SK-N-SH (cell line): ENCODE measurements around the gene PLA2G4C. TPM values are rescaled to one million over a fixed set of nuclear protein-coding genes. Genes with fewer than 3 reads are reported as not detected.

Experiments
- CTCF ChIA-PET: fragments of 300-600, 350-600 bp; formaldehyde crosslinking; extraction: SDS; loops from one replicate; lab custom pipeline; 2021; lab: Yijun Ruan, JAX
- POLR2A ChIA-PET: fragments of 350-600 bp; sonication (Branson Sonifier 250); formaldehyde crosslinking; extraction: SDS; loops from one replicate; lab custom pipeline; 2020; ENCODE audit warnings: antibody characterized with exemption, inconsistent platforms; lab: Yijun Ruan, JAX
- DNase-seq: peaks from one replicate; pipeline ENCODE4 v3.0.0; 2012
- H2AFZ ChIP-seq: fragments of 200-600 bp; sonication (generic); 2 replicates; pipeline ENCODE4 v1.8.1; 2016; ENCODE audit warnings: antibody characterized with exemption, mild to moderate bottlenecking, low read depth
- H3F3A ChIP-seq: fragments of 200-600 bp; sonication (generic); replicated peaks from 2 replicates; pipeline ENCODE3; 2016; ENCODE audit warnings: antibody characterized with exemption, mild to moderate bottlenecking; ENCODE audit not compliant: insufficient read depth
- H3K27ac ChIP-seq, 2 experiments: fragments of 200-500 bp in 1 of 2; fragments of 200-600 bp in 1 of 2; sonication (Bioruptor generic) in 1 of 2; sonication (generic), shearing (Covaris generic) in 1 of 2; 2 replicates each; pipeline versions ENCODE4 v1.5.1 to v1.6.1; 2014 to 2016; ENCODE audit warnings: low read depth in 2 of 2, inconsistent platforms in 1 of 2, low read length in 1 of 2, mild to moderate bottlenecking in 1 of 2, mixed read lengths in 1 of 2
- H3K27me3 ChIP-seq: fragments of 200-600 bp; sonication (generic), shearing (Covaris generic); 2 replicates; pipeline ENCODE4 v1.6.1; 2016; ENCODE audit warnings: mixed run types; ENCODE audit not compliant: insufficient read depth
- H3K36me3 ChIP-seq, 2 experiments: fragments of 200-500 bp in 1 of 2; fragments of 200-600 bp in 1 of 2; sonication (Bioruptor generic) in 1 of 2; sonication (generic) in 1 of 2; replicated peaks in 1 of 2; 2 replicates each; pipeline versions ENCODE3 to v1.5.1; 2014 to 2016; ENCODE audit warnings: low read length in 1 of 2, mild to moderate bottlenecking in 1 of 2; ENCODE audit not compliant: insufficient read depth in 2 of 2, control insufficient read depth in 1 of 2
- H3K4me1 ChIP-seq, 2 experiments: fragments of 200-500 bp in 1 of 2; fragments of 200-600 bp in 1 of 2; sonication (Bioruptor generic) in 1 of 2; sonication (generic), shearing (Covaris generic) in 1 of 2; 2 replicates each; pipeline versions ENCODE4 v1.5.1 to v1.6.1; 2014 to 2016; ENCODE audit warnings: low read depth in 1 of 2, low read length in 1 of 2, mixed run types in 1 of 2; ENCODE audit not compliant: insufficient read depth in 2 of 2, control insufficient read depth in 1 of 2
- H3K4me2 ChIP-seq: fragments of 200-600 bp; sonication (generic), shearing (Covaris generic); 2 replicates; pipeline ENCODE4 v1.6.1; 2017; ENCODE audit warnings: mixed run types
- H3K4me3 ChIP-seq, 2 experiments: fragments of 200-500 bp in 1 of 2; fragments of 200-600 bp in 1 of 2; sonication (Bioruptor generic) in 1 of 2; sonication (generic), shearing (Covaris generic) in 1 of 2; 2 replicates each; pipeline versions ENCODE4 v1.5.1 to v1.8.1; 2014 to 2016; ENCODE audit warnings: low read depth in 2 of 2, inconsistent platforms in 1 of 2, low read length in 1 of 2, mild to moderate bottlenecking in 1 of 2, mixed read lengths in 1 of 2, moderate library complexity in 1 of 2
- H3K79me2 ChIP-seq: fragments of 200-600 bp; sonication (generic); 2 replicates; pipeline ENCODE4 v1.8.1; 2017; ENCODE audit warnings: mild to moderate bottlenecking; ENCODE audit not compliant: insufficient read depth
- H3K9ac ChIP-seq: fragments of 200-600 bp; sonication (generic); 2 replicates; pipeline ENCODE4 v1.6.1; 2017; ENCODE audit warnings: mixed run types
- H3K9me2 ChIP-seq: fragments of 200-600 bp; sonication (generic); 2 replicates; pipeline ENCODE4 v1.6.1; 2017; ENCODE audit warnings: mixed run types
- H3K9me3 ChIP-seq: fragments of 200-600 bp; sonication (generic); 2 replicates; pipeline ENCODE4 v1.6.1; 2017; ENCODE audit warnings: mixed run types, mild to moderate bottlenecking, moderate library complexity
- H4K20me1 ChIP-seq: fragments of 200-600 bp; sonication (generic); 2 replicates; pipeline ENCODE4 v1.6.1; 2017; ENCODE audit warnings: mild to moderate bottlenecking, mixed run types; ENCODE audit not compliant: insufficient read depth
- CHD2 ChIP-seq: fragments of 150-350 bp; IDR thresholded peaks from 2 replicates; pipeline ENCODE4 v1.6.1; 2018; ENCODE audit warnings: low read length; ENCODE audit not compliant: partially characterized antibody
- ELF1 ChIP-seq: IDR thresholded peaks from 2 replicates; pipeline ENCODE4 v1.4.0; 2012
- EP300 ChIP-seq, 2 experiments: IDR thresholded peaks; 2 replicates each; pipeline versions ENCODE4 v1.4.0 to v1.6.1; 2012; ENCODE audit warnings: borderline replicate concordance in 1 of 2, low read depth in 1 of 2, low read length in 1 of 2
- EZH2phosphoT487 ChIP-seq: fragments of 200-600 bp; sonication (generic); IDR thresholded peaks from 2 replicates; pipeline ENCODE4 v1.6.1; 2017; ENCODE audit warnings: low read depth, mixed run types, mild to moderate bottlenecking, antibody characterized with exemption, moderate library complexity, borderline replicate concordance
- FOSL2 ChIP-seq: IDR thresholded peaks from 2 replicates; pipeline ENCODE4 v1.4.0; 2012; ENCODE audit warnings: low read depth, mild to moderate bottlenecking, moderate library complexity, borderline replicate concordance
- FOXJ3 ChIP-seq: sonication (generic); formaldehyde crosslinking; IDR thresholded peaks from 2 replicates; pipeline ENCODE4 v1.5.1; 2020; ENCODE audit warnings: mild to moderate bottlenecking, missing genetic modification reagents
- FOXM1 ChIP-seq: IDR thresholded peaks from 2 replicates; pipeline ENCODE4 v1.4.0; 2012; ENCODE audit warnings: low read depth, mild to moderate bottlenecking
- GABPA ChIP-seq: IDR thresholded peaks from 2 replicates; pipeline ENCODE4 v1.4.0; 2012; ENCODE audit warnings: low read depth, mild to moderate bottlenecking
- IRF3 ChIP-seq: fragments of 150-350 bp; IDR thresholded peaks from 2 replicates; pipeline ENCODE4 v1.6.1; 2016; ENCODE audit warnings: mild to moderate bottlenecking, low read depth, low read length
- JUND ChIP-seq: IDR thresholded peaks from 2 replicates; pipeline ENCODE4 v1.4.0; 2012
- NRF1 ChIP-seq: IDR thresholded peaks from 2 replicates; pipeline ENCODE4 v1.6.1; 2012; ENCODE audit warnings: low read depth, mild to moderate bottlenecking, low read length
- PBX3 ChIP-seq: IDR thresholded peaks from 2 replicates; pipeline ENCODE4; 2012
- RCOR1 ChIP-seq: fragments of 150-350 bp; IDR thresholded peaks from 2 replicates; pipeline ENCODE4 v1.6.1; 2017; ENCODE audit warnings: antibody characterized with exemption, low read length
- REST ChIP-seq: IDR thresholded peaks from 2 replicates; pipeline ENCODE4 v1.6.1; 2012; ENCODE audit warnings: mild to moderate bottlenecking, low read depth, low read length, moderate library complexity
- RFX5 ChIP-seq: IDR thresholded peaks from 2 replicates; pipeline ENCODE4 v1.6.1; 2012; ENCODE audit warnings: mild to moderate bottlenecking, improper control_type of control experiment, low read length
- RXRA ChIP-seq: IDR thresholded peaks from 2 replicates; pipeline ENCODE4 v1.4.0; 2012; ENCODE audit warnings: low read depth, mild to moderate bottlenecking, borderline replicate concordance
- TAF1 ChIP-seq: IDR thresholded peaks from 2 replicates; pipeline ENCODE4 v1.6.1; 2012; ENCODE audit warnings: low read depth, mild to moderate bottlenecking, low read length, moderate library complexity, borderline replicate concordance
- USF2 ChIP-seq: fragments of 150-350 bp; IDR thresholded peaks from 2 replicates; pipeline ENCODE4 v1.6.1; 2017; ENCODE audit warnings: antibody characterized with exemption, low read length, low read depth, borderline replicate concordance
- YY1 ChIP-seq: IDR thresholded peaks from 2 replicates; pipeline ENCODE4 v1.4.0; 2012; ENCODE audit warnings: low read depth, mild to moderate bottlenecking
- ZBTB33 ChIP-seq: IDR thresholded peaks from 2 replicates; pipeline ENCODE4 v1.4.0; 2012; ENCODE audit warnings: low read depth, borderline replicate concordance
- WGBS: methylation state at CpG from one replicate; pipeline ENCODE4 v1.1.6; 2017; ENCODE audit warnings: low lambda C conversion rate; 5-methylcytosine and 5-hydroxymethylcytosine counted together
- polyA plus RNA-seq, 3 experiments: library from polyadenylated mRNA; depleted of rRNA; stranded (reverse); fragments of >200 nt; gene quantifications; 2 replicates each; pipeline ENCODE4 v1.2.3, GENCODE V29; 2012

PLA2G4C gene
- polyA plus RNA-seq, 1 of the 3 experiments (the other 2 are of a cell fraction) = 6.1 TPM

- TF ChIP-seq REST = no peak
- TF ChIP-seq FOXJ3 = no peak
- TF ChIP-seq USF2 = no peak
Measured at GRCh38 chr19:48036765-48037164, 73.9 kb downstream of the PLA2G4C start (continued).

GRCh38 chr19:48033604-48034003 is 77.0 kb downstream of the PLA2G4C start:
- TF ChIP-seq FOSL2 (no peak), TAF1 (no peak), FOXM1 (no peak), EZH2phosphoT487 (no peak), ZBTB33 (no peak), RCOR1 (no peak), EP300 (IDR thresholded peaks at IDR 0.05; ENCODE audit: borderline replicate concordance in 1 of 2, low read depth in 1 of 2, low read length in 1 of 2) (no peak), GABPA (no peak), RXRA (no peak), IRF3 (no peak), YY1 (no peak), CHD2 (no peak), USF2 (no peak), ELF1 (no peak), PBX3 (no peak), JUND (no peak), NRF1 (no peak), RFX5 (no peak)
- DNase-seq = no peak
- no peaks in the 10 kb centered on the region for H3K36me3 ChIP-seq
- no peaks in the 10 kb centered on the region for H3K9me2 ChIP-seq
- WGBS = 16% methylated on average over 5 of the region's 5 CpGs
- H3K4me1 ChIP-seq = no peaks in the 10 kb centered on the region
- ChIA-PET CTCF (no interaction called here), POLR2A (no interaction called here)
- H3K4me2 ChIP-seq = no peak overlapping the region
- no peak overlapping the region for H3K4me3 ChIP-seq
- no peak overlapping the region for H3K9ac ChIP-seq
- no peaks in the 10 kb centered on the region for H3K79me2 ChIP-seq
- H3K9me3 ChIP-seq = no peaks in the 10 kb centered on the region
- H4K20me1 ChIP-seq = no peaks in the 10 kb centered on the region
- peaks cover 46% of the 10 kb centered on the region for H3K27me3 ChIP-seq
- no peak overlapping the region for H2AFZ ChIP-seq
- H3F3A ChIP-seq = no peaks in the 10 kb centered on the region
- H3K27ac ChIP-seq = no peak overlapping the region
